HUES64 (cell line): ENCODE data around the gene SAMD4B.
"Not testable (repeated sequence)": the region's sequence is repeated elsewhere in the genome, so short reads cannot be mapped to it uniquely, and the experiment has no call there.

Experiments
- H3K27ac ChIP-seq: 2 replicates; pipeline ENCODE4 v1.7.0; 2013; ENCODE audit warnings: low read depth, low read length, inconsistent platforms
- H3K27me3 ChIP-seq: 2 replicates; pipeline ENCODE4 v1.6.1; 2013; ENCODE audit warnings: mild to moderate bottlenecking, low read length; ENCODE audit not compliant: insufficient read depth
- H3K36me3 ChIP-seq: 2 replicates; pipeline ENCODE4 v1.6.1; 2013; ENCODE audit warnings: mild to moderate bottlenecking, low read length; ENCODE audit not compliant: insufficient read depth
- H3K4me1 ChIP-seq: 2 replicates; pipeline ENCODE4 v1.6.1; 2013; ENCODE audit warnings: mild to moderate bottlenecking, low read length, moderate library complexity; ENCODE audit not compliant: insufficient read depth
- H3K4me3 ChIP-seq: 2 replicates; pipeline ENCODE4 v1.5.1; 2013; ENCODE audit warnings: mild to moderate bottlenecking, low read length, moderate library complexity
- H3K9ac ChIP-seq: 2 replicates; pipeline ENCODE4 v1.6.1; 2013; ENCODE audit warnings: mild to moderate bottlenecking, low read depth, low read length
- H3K9me3 ChIP-seq: 2 replicates; pipeline ENCODE4 v1.6.1; 2013; ENCODE audit warnings: low read depth, low read length; ENCODE audit not compliant: insufficient read depth
- whole genome bisulfite sequencing: fragments of 150-250, 120-280 bp; methylation state at CpG from one replicate; pipeline ENCODE4 v1.1.7; 2013; ENCODE audit warnings: missing lambda C conversion rate; 5-methylcytosine and 5-hydroxymethylcytosine counted together

Gene SAMD4B

GRCh38 chr19:39336483-39336882 is 5.7 kb upstream of the SAMD4B start:
- H3K27ac ChIP-seq: no peak overlapping the region
- no peaks in the 10 kb centered on the region for H3K9me3 ChIP-seq
- H3K27me3 ChIP-seq: no peaks in the 10 kb centered on the region
- H3K9ac ChIP-seq: no peak overlapping the region
- H3K4me1 ChIP-seq: no peaks in the 10 kb centered on the region
- WGBS: 88% methylated on average over 2 of the region's 3 CpGs
- H3K36me3 ChIP-seq: no peaks in the 10 kb centered on the region
- no peak overlapping the region for H3K4me3 ChIP-seq

GRCh38 chr19:39339674-39340073 is 2.5 kb upstream of the SAMD4B start:
- no peak overlapping the region for H3K27ac ChIP-seq
- no peak overlapping the region for H3K9ac ChIP-seq
- WGBS: 92% methylated on average over 1 of the region's 1 CpG
- peaks cover 4% of the 10 kb centered on the region; the same call in 1 of the 2 replicates for H3K4me1 ChIP-seq
- no peak overlapping the region for H3K4me3 ChIP-seq
- no peaks in the 10 kb centered on the region for H3K36me3 ChIP-seq
- no peaks in the 10 kb centered on the region for H3K9me3 ChIP-seq
- H3K27me3 ChIP-seq: no peaks in the 10 kb centered on the region

- H3K9me3 ChIP-seq, H3K9ac ChIP-seq, H3K27me3 ChIP-seq, H3K36me3 ChIP-seq, H3K27ac ChIP-seq, H3K4me3 ChIP-seq, H3K4me1 ChIP-seq: not testable (repeated sequence)
- 91% methylated on average over 7 of the region's 7 CpGs for WGBS
Observed at GRCh38 chr19:39340156-39340555, 2.1 kb upstream of the SAMD4B start.

DNA sequence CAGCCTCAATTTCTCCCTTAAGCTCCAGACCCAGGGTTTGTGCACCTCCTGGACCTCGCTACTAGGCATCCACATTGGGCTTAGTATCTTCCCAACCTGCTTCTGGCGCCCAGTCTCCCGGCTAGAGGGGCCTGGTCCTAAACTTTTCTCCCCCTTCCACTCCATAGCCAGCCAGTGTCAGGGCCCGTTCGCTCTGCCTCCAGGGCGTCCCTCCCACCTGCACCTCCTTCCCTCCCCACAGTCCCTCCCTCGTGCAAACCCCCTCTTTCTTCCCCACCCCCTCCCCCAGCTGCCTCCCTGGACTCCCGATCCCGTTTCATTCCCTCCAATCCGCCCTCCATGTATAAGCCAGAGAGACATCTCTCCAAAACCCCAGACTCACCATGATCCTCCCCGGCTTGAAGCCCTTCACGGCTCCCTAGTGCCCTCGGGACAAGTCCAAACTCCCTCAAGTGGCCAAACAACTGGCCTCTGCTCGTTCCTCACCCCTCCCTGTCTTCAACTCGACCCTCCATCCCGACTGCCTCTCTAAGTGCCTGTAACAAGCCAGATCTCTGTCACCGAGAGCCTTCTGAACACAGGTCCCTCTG is 997 bp upstream of the SAMD4B start:
- H3K9ac ChIP-seq: peak overlapping the region; percentile 68
- H3K4me3 ChIP-seq: peak overlapping the region; percentile 87
- H3K4me1 ChIP-seq: peaks cover 4% of the 10 kb centered on the region; the same call in 1 of the 2 replicates
- H3K36me3 ChIP-seq: 0 out of 2 replicates have a peak, but pooled peaks cover 3% of the 10 kb centered on the region
- H3K27me3 ChIP-seq: no peaks in the 10 kb centered on the region
- no peaks in the 10 kb centered on the region for H3K9me3 ChIP-seq
- H3K27ac ChIP-seq: 0 out of 2 replicates have a peak overlapping the region, but pooled peaks have one; percentile 39
- WGBS: 4% methylated on average over 17 of the region's 17 CpGs

GRCh38 chr19:39342647-39343305 is 555 bp downstream of the SAMD4B start:
- H3K27ac ChIP-seq: no peak overlapping the region; the same call in 1 of the 2 replicates
- peak overlapping the region; percentile 68 for H3K9ac ChIP-seq
- H3K27me3 ChIP-seq: no peaks in the 10 kb centered on the region
- H3K4me3 ChIP-seq: peak overlapping the region; percentile 70
- H3K36me3 ChIP-seq: peaks cover 15% of the 10 kb centered on the region; the same call in 1 of the 2 replicates
- under 1% methylated on average over 51 of the region's 51 CpGs for WGBS
- H3K9me3 ChIP-seq: no peaks in the 10 kb centered on the region
- peaks cover 4% of the 10 kb centered on the region; the same call in 1 of the 2 replicates for H3K4me1 ChIP-seq

GRCh38 chr19:39345956-39346355 is 3.7 kb downstream of the SAMD4B start:
- peaks cover 4% of the 10 kb centered on the region; the same call in 1 of the 2 replicates for H3K4me1 ChIP-seq
- no peak overlapping the region for H3K4me3 ChIP-seq
- no peaks in the 10 kb centered on the region for H3K27me3 ChIP-seq
- WGBS: 89% methylated on average over 1 of the region's 1 CpG
- H3K27ac ChIP-seq: no peak overlapping the region
- no peaks in the 10 kb centered on the region for H3K9me3 ChIP-seq
- H3K36me3 ChIP-seq: peaks cover 40% of the 10 kb centered on the region
- H3K9ac ChIP-seq: no peak overlapping the region

DNA sequence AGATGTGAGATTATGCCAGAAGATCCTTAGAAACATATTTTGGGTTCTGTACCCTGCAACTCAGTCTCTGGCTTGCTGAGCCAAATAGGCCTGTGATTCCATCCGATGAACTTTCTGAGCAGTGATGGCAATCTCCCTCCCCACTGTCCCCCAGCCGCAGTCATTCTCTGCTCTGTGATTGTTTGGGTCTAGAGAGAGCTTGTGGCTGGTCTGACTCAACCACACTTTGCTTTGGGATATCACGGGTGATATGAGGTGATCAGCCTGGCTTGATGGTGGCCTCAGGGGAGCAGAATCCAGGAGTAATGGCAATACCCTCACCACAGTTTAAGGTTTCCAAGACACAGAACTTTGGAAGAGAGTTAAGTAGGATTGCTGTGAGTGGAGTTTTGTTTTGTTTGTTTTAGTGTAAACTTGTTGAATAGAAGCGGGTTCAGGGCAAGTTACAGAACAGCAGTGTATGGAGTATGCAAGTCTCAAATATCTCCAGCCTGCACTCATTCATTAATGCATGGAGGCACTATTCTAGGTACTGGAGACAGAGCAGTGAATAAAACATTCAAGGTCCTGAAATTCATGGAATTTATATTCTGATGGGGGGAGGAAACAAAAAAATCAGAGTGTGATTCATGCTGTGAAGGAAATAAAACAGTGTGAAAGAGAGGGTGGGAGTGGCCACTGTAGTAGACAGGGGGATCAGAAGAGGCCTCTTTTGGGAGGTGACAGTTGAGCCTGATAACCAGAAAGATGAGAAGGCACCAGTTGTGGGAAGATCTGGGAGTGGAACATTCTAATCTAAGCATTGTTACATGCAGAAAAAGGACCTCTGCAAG is 5.3 kb downstream of the SAMD4B start:
- H3K36me3 ChIP-seq: peaks cover 53% of the 10 kb centered on the region
- H3K9ac ChIP-seq: no peak overlapping the region
- no peak overlapping the region for H3K4me3 ChIP-seq

DNA sequence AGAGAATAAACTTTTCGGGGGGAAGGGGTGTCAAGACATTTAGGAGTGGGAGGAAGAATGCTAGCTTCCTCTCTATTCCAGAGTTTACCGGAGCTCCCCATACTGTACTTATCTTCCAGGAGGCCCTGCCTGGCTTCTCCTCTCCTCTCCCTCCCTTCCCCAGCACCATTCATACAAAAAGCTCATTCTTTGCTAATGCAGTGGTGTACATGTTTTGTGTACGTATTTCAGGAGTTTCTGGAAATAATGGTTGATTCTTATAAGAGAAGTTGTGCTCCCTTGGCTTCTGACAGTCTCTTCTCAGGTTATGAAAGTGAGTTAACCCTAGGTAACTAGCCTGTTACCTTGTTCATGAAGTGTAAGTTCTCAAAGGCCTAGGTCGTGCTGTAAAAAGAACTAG is 7.1 kb downstream of the SAMD4B start:
- Histone ChIP-seq H3K4me3 (no peak overlapping the region), H3K9me3 (no peaks in the 10 kb centered on the region), H3K27me3 (no peaks in the 10 kb centered on the region), H3K9ac (no peak overlapping the region), H3K36me3 (peaks cover 70% of the 10 kb centered on the region), H3K4me1 (no peaks in the 10 kb centered on the region), H3K27ac (no peak overlapping the region)
- WGBS: 96% methylated on average over 4 of the region's 4 CpGs

More for the DNA sequence above, 5.3 kb downstream of the SAMD4B start:
- H3K4me1 ChIP-seq: peaks cover 4% of the 10 kb centered on the region; the same call in 1 of the 2 replicates
- no peaks in the 10 kb centered on the region for H3K27me3 ChIP-seq
- H3K27ac ChIP-seq: no peak overlapping the region
- WGBS: 96% methylated on average over 4 of the region's 4 CpGs
- H3K9me3 ChIP-seq: no peaks in the 10 kb centered on the region

DNA sequence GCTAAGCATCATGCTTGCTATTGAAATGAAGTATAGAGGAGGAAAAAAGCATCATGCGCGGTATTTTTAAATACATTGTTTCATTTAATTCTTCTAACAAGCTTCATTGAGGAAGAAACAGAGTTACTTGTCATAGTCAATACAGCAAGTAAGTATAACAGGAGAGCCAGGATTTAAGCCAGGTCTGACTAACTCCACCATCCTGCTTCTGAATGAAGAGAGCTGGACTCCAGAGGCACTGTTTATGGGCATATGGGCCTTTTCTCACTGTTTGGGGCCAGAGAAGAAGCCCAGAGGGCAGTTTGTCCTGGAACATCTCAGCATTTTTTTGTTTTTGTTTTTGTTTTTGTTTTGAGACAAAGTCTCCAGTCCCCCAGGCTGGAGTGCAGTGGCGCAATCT is 7.9 kb downstream of the SAMD4B start:
- Histone ChIP-seq H3K27me3 (no peaks in the 10 kb centered on the region), H3K4me3 (no peak overlapping the region), H3K36me3 (peaks cover 79% of the 10 kb centered on the region), H3K9ac (no peak overlapping the region), H3K9me3 (no peaks in the 10 kb centered on the region), H3K4me1 (no peaks in the 10 kb centered on the region), H3K27ac (no peak overlapping the region)
- WGBS: 100% methylated on average over 2 of the region's 3 CpGs

DNA sequence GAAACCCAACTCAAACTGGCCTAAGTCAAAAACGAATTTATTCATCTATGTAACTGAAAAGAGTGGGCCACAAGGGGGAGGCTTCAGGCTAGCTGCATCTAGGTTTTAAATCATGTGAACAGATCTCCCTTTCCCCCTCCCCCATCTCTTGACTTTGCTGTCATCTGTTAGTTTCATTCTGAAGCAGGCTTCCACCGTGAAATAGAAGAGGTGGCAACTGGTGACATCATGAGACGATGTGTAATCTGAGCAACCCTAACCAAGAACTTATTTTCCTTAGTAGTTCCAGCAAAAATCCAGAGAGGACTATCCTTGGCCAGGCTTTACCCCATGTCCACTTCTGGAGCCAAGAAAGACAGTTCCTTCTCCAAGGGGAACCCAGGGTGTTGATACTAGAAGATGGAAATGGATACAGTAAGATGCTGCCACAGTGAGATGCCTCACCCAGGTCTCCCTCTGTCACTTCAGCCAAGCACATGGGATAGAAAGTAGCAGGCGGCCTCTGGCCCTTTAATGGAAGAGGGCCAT is 9.4 kb downstream of the SAMD4B start:
- H3K4me1 ChIP-seq: no peaks in the 10 kb centered on the region
- peaks cover 87% of the 10 kb centered on the region for H3K36me3 ChIP-seq
- no peak overlapping the region for H3K9ac ChIP-seq
- no peaks in the 10 kb centered on the region for H3K9me3 ChIP-seq
- H3K27me3 ChIP-seq: no peaks in the 10 kb centered on the region
- no peak overlapping the region for H3K27ac ChIP-seq
- whole genome bisulfite sequencing: 89% methylated on average over 4 of the region's 4 CpGs
- H3K4me3 ChIP-seq: no peak overlapping the region
